CD4-positive, alpha-beta T cell (primary cell): ENCODE data around the gene DIPK1A. TPM values are rescaled to one million over a fixed set of nuclear protein-coding genes. Genes with fewer than 3 reads are reported as not detected.
"Not testable (repeated sequence)": the region's sequence is repeated elsewhere in the genome, so short reads cannot be mapped to it uniquely, and the experiment has no call there.

Experiments
- ATAC-seq: fragments of 200-7000 bp; cut with Tn5 transposase; one replicate; pipeline ENCODE4 v1.10.0; 2022; ENCODE audit warnings: mild to moderate bottlenecking; ENCODE audit not compliant: poor library complexity
- CTCF ChIA-PET: fragments of 350-600 bp; sonication (Branson Sonifier 250); formaldehyde crosslinking; loops from one replicate; lab custom pipeline; 2021; ENCODE audit warnings: antibody characterized with exemption, inconsistent platforms; lab: Charles Lee
- POLR2A ChIA-PET: fragments of 350-600 bp; sonication (Branson Sonifier 250); formaldehyde crosslinking; loops from one replicate; lab custom pipeline; 2021; ENCODE audit warnings: antibody characterized with exemption, inconsistent platforms; lab: Charles Lee
- DNase-seq, 14 experiments: peaks; one replicate each; pipeline ENCODE4 v3.0.0-alpha.2; 2013 to 2020; ENCODE audit warnings: mixed read lengths in 2 of 14
- H3K27ac ChIP-seq, 2 donors: one replicate each; pipeline versions ENCODE4 v1.5.1 to v1.7.0; 2013; ENCODE audit warnings: low read length in 2 of 2, low read depth in 1 of 2, mild to moderate bottlenecking in 1 of 2
- H3K27me3 ChIP-seq, 2 experiments: 1 replicate in 1 of 2; 2 replicates in 1 of 2; pipeline versions ENCODE4 v1.6.1 to v1.7.0; 2013; ENCODE audit warnings: low read length in 2 of 2, control low read depth in 1 of 2, mild to moderate bottlenecking in 1 of 2, moderate library complexity in 1 of 2; ENCODE audit not compliant: insufficient read depth in 2 of 2, control insufficient read depth in 1 of 2
- H3K36me3 ChIP-seq: one replicate; pipeline ENCODE4 v1.6.1; 2013; ENCODE audit warnings: low read length, control low read depth; ENCODE audit not compliant: insufficient read depth
- H3K4me1 ChIP-seq: one replicate; pipeline ENCODE4 v1.6.1; 2013; ENCODE audit warnings: low read length, control low read depth; ENCODE audit not compliant: insufficient read depth
- H3K4me3 ChIP-seq: one replicate; pipeline ENCODE4 v1.5.1; 2013; ENCODE audit warnings: mild to moderate bottlenecking, low read length, moderate library complexity
- H3K9me3 ChIP-seq, 2 experiments: 1 replicate in 1 of 2; 2 replicates in 1 of 2; pipeline versions ENCODE4 v1.6.1 to v1.7.0; 2013; ENCODE audit warnings: low read length in 2 of 2, mild to moderate bottlenecking in 2 of 2, control low read depth in 1 of 2, moderate library complexity in 1 of 2; ENCODE audit not compliant: control insufficient read depth in 1 of 2, insufficient read depth in 1 of 2
- H3K27ac Mint-ChIP-seq: one replicate; pipeline ENCODE4 v1.8.0; 2020; ENCODE audit warnings: mixed read lengths
- H3K27me3 Mint-ChIP-seq: one replicate; pipeline ENCODE4 v1.8.0; 2021; ENCODE audit warnings: mixed read lengths
- H3K36me3 Mint-ChIP-seq: one replicate; pipeline ENCODE4 v1.8.0; 2021; ENCODE audit warnings: low read depth, mixed read lengths
- H3K4me1 Mint-ChIP-seq: one replicate; pipeline ENCODE4 v1.8.0; 2021; ENCODE audit warnings: low read depth, mixed read lengths
- H3K4me3 Mint-ChIP-seq: one replicate; pipeline ENCODE4 v1.8.0; 2020; ENCODE audit warnings: mild to moderate bottlenecking, mixed read lengths
- H3K9me3 Mint-ChIP-seq: one replicate; pipeline ENCODE4 v1.8.0; 2020; ENCODE audit warnings: mixed read lengths
- CTCF ChIP-seq: fragments of 200-600 bp; IDR thresholded peaks from one replicate; pipeline ENCODE4 v1.8.0; 2022; ENCODE audit warnings: antibody characterized with exemption, mild to moderate bottlenecking
- intact Hi-C, 2 experiments: fragments of 100-400 bp; cut with DNase I in 1 of 2; cut with micrococcal nuclease in 1 of 2; formaldehyde crosslinking; loops; one replicate each; pipeline versions ENCODE4 v1.15.1 to v1.9.0; 2023 to 2025; cut with DNase I, micrococcal nuclease
- total RNA-seq, 174 experiments: library from RNA in 2 of 174; stranded (reverse) in 2 of 174; gene quantifications; one replicate each; pipeline ENCODE4 v1.2.3 and lab custom pipeline; 2021 to 2026

Gene DIPK1A
- total RNA-seq, 2 experiments from 2014 or later, result 7.0 to 7.3 TPM

GRCh38 chr1:92975551-92976232 is 14.4 kb upstream of the DIPK1A start:
- Mint-ChIP-seq H3K4me3 (no peak overlapping the region), H3K9me3 (no peaks in the 10 kb centered on the region), H3K27ac (peak overlapping the region; percentile 1), H3K27me3 (no peaks in the 10 kb centered on the region), H3K36me3 (no peaks in the 10 kb centered on the region), H3K4me1 (peaks cover 43% of the 10 kb centered on the region)
- TF ChIP-seq CTCF, result no peak
- DNase-seq (peak in 1 of 14 experiments; percentile 45), ATAC-seq (no peak)
- no peak overlapping the region for H3K27ac ChIP-seq
- intact Hi-C loops, result no loop called here
- ChIA-PET CTCF (interaction anchor here (0.8 to 1.6 kb wide), 4 partner anchors 14 to 18 kb away, joined by 3 to 7 read pairs (median 4); no protein-coding TSS in a partner anchor), POLR2A (interaction anchor here (0.6 to 6.9 kb wide), 5 partner anchors 14 to 121 kb away, joined by 3 to 44 read pairs (median 3); partner anchors contain the start of gene DIPK1A)
- H3K9me3 ChIP-seq, result no peaks in the 10 kb centered on the region
- no peak overlapping the region for H3K4me3 ChIP-seq
- no peaks in the 10 kb centered on the region for H3K27me3 ChIP-seq
- no peaks in the 10 kb centered on the region for H3K36me3 ChIP-seq
- peaks cover 56% of the 10 kb centered on the region for H3K4me1 ChIP-seq

GRCh38 chr1:92974112-92974511 is 12.8 kb upstream of the DIPK1A start:
- H3K27me3 ChIP-seq, H3K4me3 ChIP-seq, H3K4me3 Mint-ChIP-seq, intact Hi-C loops, H3K9me3 Mint-ChIP-seq, DNase-seq, H3K36me3 ChIP-seq, ATAC-seq, H3K27me3 Mint-ChIP-seq, H3K9me3 ChIP-seq, H3K27ac Mint-ChIP-seq, H3K36me3 Mint-ChIP-seq: not testable (repeated sequence)
- H3K4me1 ChIP-seq, result peaks cover 46% of the 10 kb centered on the region
- peak overlapping the region in 1 of 2 donors; percentile 13 for H3K27ac ChIP-seq
- POLR2A ChIA-PET, result interaction anchor here (6.9 kb wide), 1 partner anchor 12 kb away, joined by 44 read pairs; the partner anchor contains the start of gene DIPK1A
- CTCF ChIA-PET, result interaction anchor here (1.6 kb wide), 1 partner anchor 20 kb away, joined by 7 read pairs; no protein-coding TSS in a partner anchor
- H3K4me1 Mint-ChIP-seq, result peaks cover 39% of the 10 kb centered on the region

GRCh38 chr1:92973203-92973897 is 12.1 kb upstream of the DIPK1A start:
- peak; percentile 12 for ATAC-seq
- Mint-ChIP-seq H3K27ac (peak overlapping the region; percentile 56), H3K4me3 (no peak overlapping the region), H3K36me3 (no peaks in the 10 kb centered on the region), H3K27me3 (no peaks in the 10 kb centered on the region), H3K9me3 (no peaks in the 10 kb centered on the region), H3K4me1 (peaks cover 43% of the 10 kb centered on the region)
- H3K4me3 ChIP-seq, result no peak overlapping the region
- DNase-seq, result no peak
- H3K9me3 ChIP-seq, result no peaks in the 10 kb centered on the region
- POLR2A ChIA-PET, result interaction anchor here (6.9 kb wide), 1 partner anchor 12 kb away, joined by 44 read pairs; the partner anchor contains the start of gene DIPK1A
- CTCF ChIA-PET, result no interaction called here
- H3K27me3 ChIP-seq, result no peaks in the 10 kb centered on the region
- TF ChIP-seq CTCF, result no peak
- H3K4me1 ChIP-seq, result peaks cover 41% of the 10 kb centered on the region
- no peaks in the 10 kb centered on the region for H3K36me3 ChIP-seq
- intact Hi-C loops, result no loop called here
- H3K27ac ChIP-seq, result peak overlapping the region; percentile 13 to 19
